Measurements from ENCODE around the gene ELL3.

DNA sequence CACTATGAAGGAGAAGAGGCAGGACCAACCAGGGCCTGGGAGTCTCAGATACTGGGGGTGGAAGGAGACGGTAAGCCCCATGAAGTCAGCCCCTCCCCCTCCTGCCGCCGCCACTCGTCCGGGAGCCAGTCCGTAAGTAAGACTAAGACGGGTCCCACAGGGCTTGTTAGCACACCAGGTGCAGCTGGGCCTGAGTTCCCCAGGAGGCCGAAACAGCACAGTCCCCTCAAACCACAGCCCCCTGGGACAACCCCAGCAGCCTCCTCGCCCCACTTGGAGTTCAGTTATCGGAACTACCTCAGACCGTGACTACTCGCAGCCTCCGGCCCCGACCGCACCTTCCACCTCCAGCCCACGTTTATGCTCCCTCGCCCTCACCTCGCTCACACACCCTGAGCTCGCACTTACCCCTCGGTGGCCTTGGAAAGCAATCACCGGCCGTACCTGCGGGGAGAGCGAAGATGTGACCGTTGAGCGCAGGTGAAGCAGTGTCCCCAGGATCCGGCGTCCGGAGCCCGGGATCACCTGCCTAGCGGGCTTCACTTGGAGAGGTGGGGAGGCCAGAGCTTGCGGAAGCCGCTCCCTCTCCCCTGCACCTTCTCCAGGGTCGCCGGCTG is 557 bp downstream of the ELL3 start:
- TF ChIP-seq, protein P1, sequence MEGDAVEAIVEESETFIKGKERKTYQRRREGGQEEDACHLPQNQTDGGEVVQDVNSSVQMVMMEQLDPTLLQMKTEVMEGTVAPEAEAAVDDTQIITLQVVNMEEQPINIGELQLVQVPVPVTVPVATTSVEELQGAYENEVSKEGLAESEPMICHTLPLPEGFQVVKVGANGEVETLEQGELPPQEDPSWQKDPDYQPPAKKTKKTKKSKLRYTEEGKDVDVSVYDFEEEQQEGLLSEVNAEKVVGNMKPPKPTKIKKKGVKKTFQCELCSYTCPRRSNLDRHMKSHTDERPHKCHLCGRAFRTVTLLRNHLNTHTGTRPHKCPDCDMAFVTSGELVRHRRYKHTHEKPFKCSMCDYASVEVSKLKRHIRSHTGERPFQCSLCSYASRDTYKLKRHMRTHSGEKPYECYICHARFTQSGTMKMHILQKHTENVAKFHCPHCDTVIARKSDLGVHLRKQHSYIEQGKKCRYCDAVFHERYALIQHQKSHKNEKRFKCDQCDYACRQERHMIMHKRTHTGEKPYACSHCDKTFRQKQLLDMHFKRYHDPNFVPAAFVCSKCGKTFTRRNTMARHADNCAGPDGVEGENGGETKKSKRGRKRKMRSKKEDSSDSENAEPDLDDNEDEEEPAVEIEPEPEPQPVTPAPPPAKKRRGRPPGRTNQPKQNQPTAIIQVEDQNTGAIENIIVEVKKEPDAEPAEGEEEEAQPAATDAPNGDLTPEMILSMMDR (IDR thresholded peaks at IDR 0.05), result no peak
- no peak for TF ChIP-seq POLR2A (IDR thresholded peaks at IDR 0.05)
